ENCODE data around the gene ELMO2.
A peak's percentile ranks its signal among the peaks of the same experiment; 100 is the strongest.

ELMO2 gene

DNA sequence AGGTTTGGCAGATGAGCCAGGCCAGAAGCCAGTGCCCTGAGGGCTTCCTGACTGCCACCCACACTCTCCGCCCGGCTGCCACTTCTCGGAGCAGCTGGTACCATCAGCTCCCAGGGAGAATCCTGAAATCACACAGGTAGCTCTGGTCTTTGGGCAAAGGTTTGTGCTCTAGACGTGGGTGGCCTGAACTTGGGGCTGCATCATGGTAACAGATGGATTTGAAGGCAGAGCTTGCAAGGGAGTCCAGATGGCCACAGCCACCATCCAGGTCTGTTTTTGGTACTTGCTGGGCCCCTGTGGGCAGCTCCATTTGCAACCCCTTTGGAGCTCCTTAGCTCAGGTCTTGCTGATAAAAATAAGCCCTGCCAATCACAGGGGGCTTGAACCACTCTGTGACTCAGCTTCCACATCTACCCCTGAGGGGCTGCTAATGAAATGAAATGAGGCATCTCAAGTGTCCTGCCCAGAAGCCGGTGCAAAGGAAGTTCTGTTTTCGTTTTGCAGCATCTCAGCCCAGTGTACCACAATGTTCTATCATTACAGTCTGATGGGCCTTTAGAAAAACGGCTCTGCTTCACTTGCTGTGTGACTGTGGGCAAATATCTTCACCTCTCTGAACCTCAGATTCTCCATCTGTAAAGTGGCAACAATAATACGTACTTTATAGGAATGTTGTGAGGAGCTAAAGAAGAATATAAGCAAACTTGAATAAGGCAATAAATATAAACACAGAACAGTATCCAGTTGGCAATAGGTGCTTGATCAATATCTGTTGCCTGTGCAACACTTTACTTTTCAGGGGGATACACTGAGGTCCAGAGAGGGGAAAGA is 73.0 kb downstream of the ELMO2 start:
- DNase-seq (ENCODE audit: low spot score), result peak; percentile 98

DNA sequence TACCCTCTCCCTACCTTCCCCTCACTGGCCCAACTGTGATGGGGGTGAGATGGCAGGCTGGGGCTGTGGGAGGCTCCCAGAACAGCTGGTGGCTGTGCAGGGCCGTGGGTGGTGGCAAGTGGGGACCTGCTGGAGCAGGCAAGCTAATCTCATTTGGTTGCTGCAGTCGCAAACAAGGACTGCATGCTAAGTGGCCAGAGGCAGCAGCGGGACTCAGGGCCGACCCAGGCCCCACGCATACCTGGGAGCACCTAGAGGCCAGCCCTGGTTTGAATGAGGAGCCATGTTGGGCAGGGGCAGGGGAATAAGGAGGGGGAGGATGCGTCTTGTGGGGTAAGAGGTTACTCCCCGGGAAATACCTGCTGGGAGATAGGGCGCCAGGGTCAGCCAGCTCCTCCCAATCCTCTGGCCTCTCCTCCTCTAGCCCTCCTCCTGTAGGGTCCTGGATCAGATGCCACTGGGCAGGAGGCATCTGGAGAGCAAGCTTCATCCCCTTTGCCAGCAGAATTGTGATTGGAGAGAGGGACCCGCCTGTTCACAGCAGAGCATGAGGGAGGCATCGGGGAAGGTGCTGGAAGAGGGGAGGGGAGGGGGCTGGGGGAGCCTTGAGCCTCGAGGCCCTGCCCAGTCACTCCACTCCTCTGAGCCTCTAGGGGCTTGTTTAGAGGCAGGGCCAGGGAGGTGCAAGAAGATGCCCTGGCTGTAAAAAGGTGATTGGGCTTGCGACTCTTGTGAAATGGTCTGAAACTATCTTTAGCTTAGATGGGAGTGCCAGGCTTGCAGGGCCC is 73.8 kb downstream of the ELMO2 start:
- DNase-seq (ENCODE audit: low spot score), result no peak

DNA sequence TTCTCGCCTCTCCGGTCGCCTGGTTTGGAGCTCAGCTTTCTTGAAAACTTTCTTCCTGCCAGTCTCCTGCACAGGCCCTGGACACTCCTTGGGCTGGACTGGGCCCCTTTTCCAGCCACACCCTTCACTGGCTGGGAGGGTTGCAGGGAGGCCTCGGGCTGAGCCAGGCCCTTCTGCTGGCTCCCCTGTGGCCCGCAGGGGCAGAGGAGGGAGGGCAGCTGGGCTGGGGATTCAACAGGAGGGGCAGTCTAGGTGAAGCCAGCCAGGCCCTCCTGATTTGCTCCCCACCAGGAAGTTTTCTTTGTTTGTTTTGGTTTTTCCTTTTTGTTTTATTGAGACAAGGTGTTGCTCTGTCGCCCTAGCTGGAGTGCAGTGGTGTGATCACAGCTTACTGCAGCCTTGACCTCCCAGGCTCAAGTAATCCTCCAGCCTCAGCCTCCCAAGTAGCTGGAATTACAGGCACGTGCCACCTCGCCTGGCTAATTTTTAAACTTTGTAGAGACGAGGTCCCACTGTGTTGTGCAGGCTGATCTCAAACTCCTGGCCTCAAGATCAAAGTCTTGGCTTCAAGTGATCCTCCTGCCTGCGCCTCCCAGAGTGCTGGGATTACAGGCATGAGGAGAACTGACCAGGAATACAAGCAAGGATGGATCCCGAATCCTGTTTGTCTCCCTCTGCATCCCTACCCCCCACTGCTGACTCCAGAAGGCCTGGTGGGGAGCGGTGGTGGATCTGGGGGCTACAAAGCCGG is 74.6 kb downstream of the ELMO2 start:
- DNase-seq (ENCODE audit: low spot score), result no peak

DNA sequence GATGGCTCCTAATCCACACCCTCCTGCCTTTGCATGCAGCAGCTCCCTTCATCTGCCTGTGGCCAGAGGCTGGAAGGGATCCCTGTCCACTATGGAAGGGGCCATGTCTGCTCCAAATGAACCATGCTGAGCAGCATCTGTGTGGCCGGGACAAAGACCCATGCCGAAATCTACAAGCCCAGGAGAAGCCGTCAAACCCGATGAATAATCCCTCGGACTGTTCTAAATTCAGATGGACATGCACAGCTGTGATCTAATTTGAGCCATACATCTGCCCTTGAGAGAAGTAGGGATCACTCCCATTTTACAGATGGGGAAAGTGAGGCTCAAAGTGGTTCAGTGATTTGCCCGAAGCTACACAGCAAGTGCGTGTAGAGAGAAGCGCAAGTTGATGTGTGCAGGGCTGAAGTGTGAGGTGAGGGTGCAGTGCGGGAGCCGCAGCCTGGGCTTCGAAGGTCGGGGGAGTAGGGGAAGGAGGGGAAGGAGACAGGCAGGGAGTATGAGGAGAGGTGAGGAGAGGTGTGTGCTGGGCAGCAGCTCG is 75.5 kb downstream of the ELMO2 start:
- no peak for DNase-seq (ENCODE audit: low spot score)

DNA sequence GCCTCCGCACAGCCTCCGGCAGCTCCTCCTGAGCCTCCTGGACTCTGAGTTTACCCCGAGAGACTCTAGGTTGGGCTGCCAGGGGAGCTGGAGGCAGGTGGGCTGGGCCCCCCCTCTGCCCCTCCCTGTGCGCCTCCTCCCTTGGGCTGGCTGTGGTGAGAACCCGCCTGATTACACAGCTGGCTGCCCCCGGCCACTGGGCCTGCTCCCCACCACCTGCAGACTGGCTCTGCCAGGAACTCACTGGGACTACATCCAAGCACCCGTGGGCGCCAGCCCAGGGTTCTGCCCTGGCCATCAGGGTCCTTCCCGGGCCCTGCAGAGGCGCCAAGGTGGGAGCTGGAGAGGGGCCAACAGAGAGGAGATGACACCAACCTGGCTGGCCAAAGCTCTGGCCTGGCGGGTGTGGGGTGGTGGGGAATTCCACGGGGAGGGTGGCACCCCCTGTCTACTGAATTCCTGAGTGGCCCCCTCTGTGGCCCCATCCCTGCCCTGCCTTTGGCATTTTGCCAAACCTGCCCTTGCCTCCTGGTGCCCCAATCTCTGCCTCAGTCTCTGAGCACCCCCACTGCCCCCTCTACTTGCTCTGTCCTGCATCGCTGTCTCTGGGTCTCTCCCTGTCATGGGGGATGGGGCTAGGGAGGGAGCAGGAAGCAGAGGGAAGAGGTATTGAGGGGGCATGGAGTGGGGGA is 76.2 kb downstream of the ELMO2 start:
- no peak for DNase-seq (ENCODE audit: low spot score)

DNA sequence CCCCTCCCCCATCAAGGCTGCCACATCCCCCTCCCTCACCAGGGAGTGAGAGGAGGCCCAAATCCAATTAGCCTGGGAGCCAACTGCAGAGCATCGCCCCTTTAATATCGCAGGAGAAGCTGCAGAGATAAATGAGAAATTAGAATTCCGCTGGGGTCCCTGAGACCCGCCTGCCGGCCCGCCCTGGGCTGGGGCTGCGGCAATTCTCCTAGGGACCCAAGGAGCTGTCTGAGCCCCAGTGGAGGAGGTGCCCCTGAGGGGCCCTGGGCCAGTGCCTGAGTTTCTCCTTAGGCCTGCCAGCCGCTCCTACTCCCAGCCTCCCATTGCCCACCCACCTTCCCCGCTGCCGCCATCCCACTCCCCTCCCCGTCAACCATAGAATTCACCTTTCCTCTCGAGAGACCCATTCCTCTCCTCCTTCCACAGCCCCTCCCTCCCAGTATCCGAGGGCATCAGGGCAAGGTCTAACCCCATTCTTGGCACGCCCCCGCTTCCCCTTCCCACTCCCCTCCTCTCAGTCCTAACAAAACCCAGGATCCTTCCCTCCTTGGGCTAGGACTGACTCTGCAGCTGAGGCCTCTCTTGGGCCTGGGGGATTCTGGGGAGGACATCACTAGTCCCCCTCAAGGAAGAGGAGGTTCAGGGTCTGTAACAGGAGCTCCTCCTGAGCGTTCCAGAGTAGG is 78.1 kb downstream of the ELMO2 start:
- no peak for DNase-seq (ENCODE audit: low spot score)

DNA sequence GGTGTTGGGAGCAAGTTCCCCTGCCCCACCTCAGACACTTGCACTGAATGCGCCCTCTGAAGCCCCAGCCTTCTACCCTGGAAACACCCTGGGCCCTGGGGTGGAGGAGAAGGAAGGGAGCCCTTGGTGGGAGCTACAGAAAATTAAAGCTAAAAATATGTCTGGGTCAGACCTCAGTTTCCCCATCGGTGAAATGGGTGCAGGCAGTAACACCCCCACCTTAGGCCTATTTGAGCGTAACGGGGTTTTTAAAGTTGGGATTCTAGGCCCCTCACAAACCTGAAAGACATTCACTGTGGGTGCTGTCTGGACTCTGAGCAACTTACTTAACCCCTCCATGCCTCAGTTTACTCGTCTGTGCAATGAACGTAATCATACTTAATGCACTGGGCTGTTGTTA is 78.9 kb downstream of the ELMO2 start:
- no peak for DNase-seq (ENCODE audit: low spot score)

DNA sequence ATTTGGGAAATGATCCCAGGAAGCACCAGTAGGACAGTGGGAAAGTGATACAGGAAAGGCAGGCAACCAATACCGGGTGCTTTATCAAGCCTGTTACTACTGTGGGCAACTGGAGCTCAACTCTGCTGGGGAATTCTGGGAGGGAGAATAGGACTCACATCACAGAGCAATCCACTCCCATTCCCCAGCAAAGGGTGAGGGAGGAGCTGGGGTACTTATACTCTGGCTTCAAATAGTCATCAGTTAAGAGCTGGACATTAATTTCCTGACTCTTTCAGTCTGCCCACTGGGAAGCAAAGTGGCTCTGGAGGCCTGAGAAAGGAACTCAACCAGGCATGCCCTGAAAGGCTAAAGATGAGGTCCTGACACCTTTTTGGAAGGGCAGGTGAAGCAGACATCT is 80.6 kb downstream of the ELMO2 start:
- no peak for DNase-seq (ENCODE audit: low spot score)

DNA sequence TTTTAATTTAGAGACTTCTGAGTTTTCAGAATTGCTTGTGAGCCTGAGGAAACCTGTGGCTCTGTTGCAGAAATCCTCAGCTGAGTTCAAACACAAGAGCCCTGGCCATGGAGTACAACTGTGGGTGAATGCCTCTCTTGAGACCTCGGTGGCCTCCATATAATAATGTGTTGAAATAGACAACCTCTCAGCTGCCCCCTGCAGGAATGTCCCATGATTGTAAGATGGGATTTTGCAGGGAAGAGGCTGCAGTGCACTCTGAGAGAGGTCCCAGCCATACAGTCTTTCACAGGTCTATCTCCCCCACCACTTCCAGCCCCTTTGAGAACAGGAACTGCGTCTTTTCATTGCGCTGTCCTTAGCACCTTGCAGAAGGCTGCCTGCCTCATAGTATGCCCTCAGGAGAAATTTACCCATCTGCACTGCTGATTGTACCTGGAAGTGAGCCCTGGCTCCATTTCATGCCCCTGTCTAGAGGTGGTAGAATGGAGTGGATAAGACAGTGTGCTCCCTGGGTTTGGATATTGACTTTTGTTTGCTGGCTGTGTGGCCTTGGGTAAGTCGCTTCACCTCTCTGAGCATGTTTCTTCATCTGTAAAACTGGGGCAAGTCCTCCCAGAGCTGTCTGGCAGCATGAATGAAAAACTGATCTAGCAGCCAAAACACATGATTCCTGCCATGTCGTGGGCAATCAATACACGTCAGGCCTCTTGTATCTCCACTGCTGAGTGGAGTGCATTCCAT is 81.3 kb downstream of the ELMO2 start:
- peak; percentile 66 for DNase-seq (ENCODE audit: low spot score)

DNA sequence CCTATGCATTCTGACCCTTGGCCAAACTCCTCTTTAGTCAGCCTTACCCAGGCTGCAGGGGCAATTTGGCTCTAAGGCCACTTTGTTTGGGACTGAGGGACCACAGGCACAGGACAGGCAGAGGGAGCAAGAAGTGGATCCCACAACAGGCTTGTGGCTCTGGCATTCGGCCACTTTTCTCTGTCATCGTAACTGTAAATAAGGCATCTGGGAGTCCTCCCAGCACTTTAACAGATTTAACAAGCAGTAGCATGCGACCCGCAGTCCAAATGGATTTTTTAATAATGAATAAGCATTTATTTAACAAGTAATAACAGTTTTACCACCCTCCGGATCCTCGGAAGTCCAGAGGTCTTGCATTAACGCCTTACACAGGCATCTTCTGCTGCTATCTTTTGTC is 82.0 kb downstream of the ELMO2 start:
- DNase-seq (ENCODE audit: low spot score), result no peak

DNA sequence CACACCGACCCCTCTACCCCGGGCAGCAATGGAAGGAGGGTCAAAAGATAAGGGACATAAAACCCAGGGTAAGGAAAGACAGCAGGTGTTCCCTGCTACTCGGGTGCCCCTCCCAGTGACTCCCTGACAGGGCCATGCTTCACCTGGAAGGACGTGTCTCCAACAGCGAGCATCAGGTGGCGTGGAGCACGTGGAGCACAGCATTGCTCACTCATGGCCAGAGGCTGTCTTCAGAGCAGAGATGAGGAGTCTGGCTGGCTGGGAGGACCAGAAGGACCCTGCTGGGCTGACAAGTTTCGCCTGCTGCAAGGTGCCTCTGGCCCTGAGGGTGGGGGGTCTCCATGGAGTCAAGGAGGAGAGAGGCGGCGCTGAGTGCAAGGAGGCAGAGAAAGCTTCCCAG is 82.9 kb downstream of the ELMO2 start:
- DNase-seq (ENCODE audit: low spot score), result no peak

DNA sequence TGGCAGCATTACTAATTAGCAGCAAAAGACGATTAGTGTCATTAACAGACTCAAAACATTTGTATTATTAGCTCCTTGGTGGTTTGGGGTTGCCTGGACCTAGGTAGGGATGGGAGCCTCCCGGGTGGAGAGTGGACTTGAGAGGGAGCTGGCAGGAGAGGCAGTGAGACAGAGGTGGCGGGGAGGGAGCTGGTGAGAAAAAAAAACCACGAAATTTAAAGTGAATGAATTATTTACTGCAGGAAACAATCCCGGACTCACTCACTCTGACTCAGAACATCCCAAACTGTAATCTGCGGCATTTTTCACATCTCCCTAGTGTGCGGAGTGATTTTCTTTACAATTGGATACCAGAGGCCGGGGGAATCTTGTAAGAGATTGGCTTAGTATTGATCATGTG is 83.8 kb downstream of the ELMO2 start:
- DNase-seq (ENCODE audit: low spot score), result no peak

DNA sequence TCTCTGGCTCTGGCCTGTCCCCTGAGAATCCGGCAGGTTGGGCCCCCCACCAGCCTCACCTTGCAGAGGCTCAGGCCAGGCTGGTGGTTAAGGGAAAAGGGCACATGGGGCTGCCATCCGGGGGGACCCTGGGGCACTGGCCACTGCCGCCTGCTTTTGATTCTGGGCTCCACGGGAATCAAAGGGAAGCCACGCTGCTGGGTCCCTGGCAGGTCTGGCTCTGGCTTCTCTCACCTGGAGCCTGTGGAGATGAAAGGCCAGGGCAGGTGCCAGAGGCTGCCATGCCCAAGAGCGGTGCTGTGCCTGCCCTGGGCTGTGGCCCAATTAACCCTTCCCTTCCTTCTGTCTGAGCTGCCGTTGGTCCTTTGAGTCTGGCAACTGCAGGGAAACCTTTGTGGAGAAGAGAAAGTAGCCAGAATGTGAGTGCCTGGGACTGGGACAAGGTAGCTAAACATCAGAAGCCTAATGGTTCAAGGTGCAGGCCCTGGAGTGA is 88.7 kb downstream of the ELMO2 start:
- DNase-seq (ENCODE audit: low spot score), result peak; percentile 65

DNA sequence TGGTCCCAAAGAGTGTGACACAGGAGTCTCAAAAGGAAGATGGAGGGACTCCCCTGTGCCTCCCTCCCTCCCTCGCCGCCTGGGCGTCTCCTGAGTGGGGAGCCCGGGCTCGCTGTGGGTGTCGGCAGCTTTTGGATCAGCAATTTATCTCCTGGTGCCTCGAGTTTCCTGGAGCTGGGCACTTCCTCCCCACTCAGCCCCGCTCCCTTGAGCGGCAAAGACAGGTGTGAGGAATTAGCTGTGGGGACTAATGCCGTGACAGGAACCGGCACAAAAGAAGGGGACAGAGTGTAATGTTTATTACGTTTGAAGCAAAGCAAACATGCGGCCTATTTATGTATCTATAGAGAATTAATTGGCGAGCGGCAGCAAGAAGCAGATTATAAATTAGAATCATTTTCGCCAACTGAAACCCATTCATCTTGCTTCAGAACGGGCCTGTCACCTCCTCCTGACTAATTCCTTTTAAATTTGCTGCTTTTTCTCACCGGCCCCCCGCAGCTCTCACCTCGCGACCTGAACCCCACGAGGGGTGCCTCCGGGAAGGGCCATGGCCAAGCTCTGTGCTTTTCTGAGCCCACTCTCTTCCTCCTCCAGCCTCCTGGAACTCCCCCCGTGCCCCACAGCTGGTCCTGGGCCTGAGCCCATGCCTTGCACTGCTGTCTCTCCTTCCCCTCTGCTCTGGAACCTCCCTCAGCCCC is 89.3 kb downstream of the ELMO2 start:
- no peak for DNase-seq (ENCODE audit: low spot score)
